SW480 (cell line): ENCODE measurements around the gene WASHC3.
"Not testable (repeated sequence)": the region's sequence is repeated elsewhere in the genome, so short reads cannot be mapped to it uniquely, and the experiment has no call there.

ENCODE experiments used
- DNase-seq: peaks from one replicate; pipeline ENCODE4 v3.0.0-alpha.2; 2016; ENCODE audit warnings: low spot score

WASHC3 gene

DNA sequence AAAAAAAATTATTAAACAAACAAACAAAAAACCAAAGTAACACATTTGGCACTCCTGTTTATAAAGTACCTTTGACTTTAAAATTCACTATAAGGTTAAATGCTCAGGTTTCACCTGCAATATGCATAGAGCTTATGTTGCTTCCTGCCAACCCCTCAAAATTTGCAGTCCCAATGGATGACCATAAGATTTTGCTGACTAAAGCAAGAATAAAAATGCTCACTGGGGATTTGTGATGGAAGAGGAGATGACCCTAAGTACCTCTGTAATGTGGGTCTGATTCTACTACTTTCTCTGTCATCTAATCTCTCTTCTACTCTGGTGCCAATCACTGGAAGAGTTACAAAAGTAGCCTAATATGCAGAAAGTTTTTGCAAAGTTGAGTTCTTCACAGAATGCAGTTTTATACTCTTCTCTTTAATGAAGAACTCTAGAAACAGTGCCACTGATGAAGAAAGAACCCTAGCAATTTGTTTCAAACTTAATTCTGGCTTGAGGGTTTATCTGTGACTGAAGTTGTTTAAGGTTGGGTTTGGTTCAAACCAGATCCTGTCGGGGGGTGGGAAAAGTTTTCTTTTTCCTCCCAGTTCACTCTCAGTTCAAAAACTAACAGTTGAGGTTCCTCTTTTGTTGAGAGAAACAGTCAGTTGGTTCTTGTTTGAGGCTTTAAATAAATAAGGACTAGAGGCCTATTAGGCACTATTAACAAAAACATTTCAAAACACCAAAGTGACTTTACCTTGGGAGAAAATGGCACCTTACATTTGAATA is 10.9 kb downstream of the WASHC3 start:
- DNase-seq: no peak

DNA sequence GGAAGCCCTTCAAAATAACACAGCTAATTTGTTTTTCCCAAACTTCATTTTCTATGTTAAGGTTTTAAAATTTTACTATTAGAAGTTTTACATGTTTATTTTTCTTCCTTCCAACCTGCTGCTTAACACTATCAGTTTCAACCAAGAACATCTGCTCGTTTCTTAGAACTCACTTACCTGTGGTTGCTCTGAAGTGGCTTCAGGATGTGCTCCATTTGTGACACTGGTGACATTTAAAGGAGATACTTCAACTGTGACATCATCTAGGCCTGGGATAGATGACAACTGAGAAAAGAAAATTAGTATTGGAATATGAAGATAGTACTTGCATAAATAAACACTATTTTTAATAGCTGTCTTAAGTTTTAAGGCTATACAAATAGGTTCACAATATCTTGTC is 17.9 kb downstream of the WASHC3 start:
- DNase-seq: no peak

DNA sequence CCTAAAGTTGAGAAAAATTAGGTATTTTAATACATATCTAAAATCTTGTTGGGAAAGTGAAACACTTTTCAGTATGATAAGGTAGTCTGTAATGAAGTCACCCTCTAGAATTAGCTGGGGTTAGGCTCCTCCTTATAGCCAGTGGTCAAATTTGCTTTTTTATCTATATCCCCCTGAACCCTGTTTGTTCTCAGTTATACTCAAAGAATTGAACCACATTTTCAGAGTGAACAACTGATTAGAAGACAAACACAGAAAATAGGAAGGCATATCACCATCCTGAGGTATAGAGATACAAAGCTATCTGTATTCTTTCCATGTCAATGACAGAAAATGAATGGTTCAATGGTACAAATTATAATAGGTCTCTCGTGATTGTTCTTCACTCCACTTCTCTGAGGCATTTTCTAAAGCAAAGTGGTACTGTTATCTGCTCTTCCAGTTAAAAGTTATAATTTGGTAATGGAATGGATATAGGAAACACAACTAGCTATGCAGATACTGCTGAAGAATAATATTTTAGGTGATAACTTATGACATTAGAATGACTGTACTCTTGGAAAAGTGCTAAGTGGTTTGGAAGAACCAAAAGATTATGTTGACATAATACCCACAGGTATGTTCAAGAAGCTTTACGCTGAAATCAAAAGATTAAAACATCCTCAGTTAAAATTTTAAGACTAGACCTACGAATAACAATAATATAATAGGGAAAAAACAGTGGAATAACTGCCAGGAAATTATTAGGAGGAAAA is 27.6 kb downstream of the WASHC3 start:
- DNase-seq: no peak

DNA sequence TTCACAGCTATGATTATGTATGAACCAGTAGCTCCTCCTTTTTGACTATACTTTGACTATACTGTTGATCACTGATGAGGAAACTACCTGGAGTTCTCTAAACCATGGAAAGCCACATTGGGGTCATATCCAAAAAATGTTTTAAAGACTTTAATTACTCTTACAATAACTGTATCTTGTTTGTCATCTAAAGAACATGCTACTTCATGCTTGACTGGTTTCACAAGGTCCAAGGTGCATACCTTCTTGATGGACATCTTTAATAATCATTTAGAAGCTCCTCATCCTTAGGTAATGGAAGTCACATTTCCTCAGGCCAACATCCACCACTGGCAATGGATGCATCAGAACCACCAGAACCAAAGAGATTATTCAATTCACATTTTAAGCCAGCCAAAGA is 29.9 kb downstream of the WASHC3 start:
- DNase-seq: no peak

DNA sequence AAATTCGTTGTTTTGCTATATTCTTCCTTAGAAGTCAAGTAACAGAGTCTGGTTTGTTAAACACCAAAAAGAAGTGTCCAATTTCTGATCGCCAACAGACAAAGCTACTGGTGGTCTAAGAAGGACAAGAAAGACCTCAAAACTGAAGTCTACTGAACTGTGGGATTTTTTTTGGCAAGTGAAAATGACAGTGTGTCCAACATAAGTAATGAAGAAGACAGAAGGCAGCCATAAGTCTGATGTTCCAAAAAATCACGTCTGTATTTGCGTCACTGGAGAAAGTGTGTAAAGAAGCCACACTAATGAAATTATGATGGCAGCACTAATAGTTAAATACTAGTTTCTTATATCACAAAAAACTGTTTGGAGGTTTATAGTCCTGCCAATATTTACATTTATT is 32.6 kb downstream of the WASHC3 start:
- DNase-seq: no peak

DNA sequence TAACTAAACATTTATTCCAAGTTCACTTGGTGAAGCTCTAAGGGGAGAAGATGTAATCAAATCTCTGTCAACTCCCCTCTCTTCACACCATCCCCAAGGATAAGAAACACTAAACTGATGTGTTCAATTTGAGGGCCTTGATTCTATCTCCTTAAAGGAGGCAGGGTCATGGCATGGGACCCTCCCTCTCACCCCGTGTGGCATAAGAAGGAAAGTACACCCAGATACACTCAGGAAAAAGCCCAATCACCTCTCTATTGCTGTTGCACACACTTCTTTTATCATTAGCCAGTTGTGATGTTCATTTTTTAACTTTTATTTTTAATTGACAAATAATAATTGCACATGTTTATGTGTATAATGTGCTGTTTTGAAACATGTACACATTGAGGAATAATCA is 35.1 kb downstream of the WASHC3 start:
- DNase-seq: no peak

DNA sequence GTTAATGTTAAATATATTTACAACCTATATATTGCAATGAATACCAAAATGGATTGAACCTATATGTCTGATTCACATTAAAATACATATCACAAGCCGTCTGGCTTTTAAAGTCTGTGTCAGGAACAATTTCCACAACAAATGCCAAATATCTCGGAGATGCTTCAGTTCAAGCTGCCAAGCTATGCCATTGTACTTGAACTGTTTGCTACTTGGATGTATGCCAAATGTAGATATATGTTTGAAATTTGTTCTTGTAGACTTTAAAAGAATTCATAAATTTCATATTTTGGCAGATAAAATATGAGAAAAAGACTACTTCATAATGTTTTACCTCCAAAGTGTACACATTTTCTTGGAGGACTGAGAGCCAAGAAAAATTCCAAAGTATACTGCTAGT is 37.0 kb downstream of the WASHC3 start:
- no peak for DNase-seq

DNA sequence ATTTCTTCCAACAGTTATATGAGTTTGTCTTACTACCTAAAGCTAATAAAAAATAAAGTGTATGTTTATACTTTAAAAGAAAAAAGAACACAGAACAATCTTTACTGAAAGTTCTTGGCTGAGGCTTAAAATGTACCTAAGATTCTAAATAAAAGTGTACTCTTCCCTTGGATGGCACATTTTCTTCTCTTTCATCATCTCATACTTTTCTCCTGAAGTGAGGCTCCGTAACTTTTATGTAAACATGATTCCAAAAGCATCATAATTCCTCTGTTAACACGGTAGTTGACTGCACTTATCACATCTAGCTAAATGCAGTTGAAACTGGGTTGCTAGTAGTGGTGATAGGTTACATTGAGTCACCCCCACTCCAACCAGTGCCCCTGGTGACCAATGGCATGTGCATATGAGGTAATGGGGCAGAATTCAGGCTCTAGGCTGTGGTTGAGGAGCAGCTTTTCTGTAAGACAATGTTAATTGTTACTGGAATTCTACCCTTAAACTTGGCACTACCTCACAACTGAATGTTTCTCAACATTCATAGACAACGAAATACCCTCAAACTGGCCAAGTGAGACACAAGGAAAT is 38.4 kb downstream of the WASHC3 start:
- DNase-seq: no peak

DNA sequence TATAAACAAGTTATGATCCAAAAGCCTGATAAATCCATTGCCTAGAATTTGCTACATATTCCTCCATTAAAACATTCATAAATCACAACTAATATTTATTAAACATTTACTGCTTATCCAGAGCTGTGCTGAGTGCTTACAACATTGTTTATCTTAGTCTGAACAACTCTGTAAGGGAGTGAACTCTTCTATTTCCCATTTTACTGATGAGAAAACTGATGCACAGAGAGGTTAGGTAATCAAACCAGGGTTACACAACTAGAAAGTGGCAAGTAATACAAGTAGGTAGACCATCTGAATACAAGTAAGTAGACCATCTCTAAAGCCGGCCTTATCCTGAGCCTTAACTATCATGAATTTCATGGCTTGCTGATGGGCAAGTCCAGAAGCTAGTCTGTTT is 39.5 kb downstream of the WASHC3 start:
- no peak for DNase-seq

DNA sequence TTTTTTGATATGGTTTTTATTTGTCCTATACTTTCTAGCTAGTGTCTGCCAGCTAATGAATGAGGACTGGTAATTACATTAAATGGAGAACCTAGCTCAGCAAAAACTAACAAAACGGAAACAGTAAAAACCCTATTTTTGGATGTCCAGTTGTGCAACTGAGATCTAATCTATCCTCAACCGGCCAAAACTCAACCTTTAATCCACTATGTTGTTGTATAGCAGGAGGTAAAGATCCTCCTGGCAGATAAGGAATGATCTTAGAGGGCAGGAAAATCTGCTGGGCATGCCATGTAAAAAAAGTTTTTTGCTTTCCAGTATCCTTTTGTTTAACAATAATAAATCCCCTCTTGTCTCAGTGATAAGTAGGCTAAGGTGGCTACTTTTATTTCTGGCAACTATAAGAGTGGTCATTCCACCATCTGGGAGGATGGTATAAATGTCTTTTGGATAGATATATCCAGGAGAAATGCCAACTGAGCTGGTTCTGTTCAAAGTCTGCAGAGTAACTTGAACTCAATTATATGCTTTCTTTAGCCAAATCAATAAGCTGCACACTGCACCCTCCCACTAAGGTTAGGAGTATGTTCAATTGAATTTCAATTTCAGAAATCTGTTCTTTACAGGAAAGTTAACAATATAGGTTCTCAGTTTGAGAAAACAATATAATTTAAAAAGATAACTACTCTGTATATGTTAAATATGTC is 40.1 kb downstream of the WASHC3 start:
- no peak for DNase-seq

DNA sequence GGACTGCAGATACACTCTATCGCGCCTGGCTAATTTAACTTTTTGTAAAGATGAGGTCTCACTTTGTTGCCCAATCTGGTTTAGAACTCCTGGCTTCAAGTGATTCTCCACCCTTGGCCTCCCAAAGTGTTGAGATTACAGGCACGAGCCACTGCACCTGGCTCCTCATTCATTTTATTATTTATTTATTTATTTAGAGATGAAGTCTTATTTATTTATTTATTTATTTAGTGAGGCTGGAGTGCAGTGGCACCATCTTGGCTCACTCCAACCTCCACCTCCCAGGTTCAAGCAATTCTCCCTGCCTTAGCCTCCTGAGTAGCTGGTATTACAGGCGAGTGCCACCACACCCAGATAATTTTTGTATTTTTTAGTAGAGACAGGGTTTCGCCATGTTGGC is 43.2 kb downstream of the WASHC3 start:
- DNase-seq: not testable (repeated sequence)

DNA sequence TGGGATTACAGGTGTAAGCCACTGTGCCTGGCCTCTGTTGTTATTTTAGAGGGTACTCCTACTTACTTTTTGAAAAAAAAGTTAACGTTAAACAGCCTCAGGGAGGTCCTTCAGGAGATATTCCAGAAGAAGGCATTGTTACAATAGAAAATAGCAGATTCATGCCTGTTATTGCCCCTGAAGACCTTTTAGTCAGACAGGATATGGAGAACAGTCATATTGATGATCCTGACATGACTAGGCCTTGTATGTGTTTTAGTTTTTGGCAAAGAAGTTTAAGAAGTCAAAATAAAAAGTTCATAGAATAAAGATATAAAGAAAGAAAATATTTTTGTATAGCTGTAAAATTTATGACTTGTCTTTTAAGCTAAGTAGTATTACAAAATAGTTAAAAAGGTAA is 45.3 kb downstream of the WASHC3 start:
- no peak for DNase-seq

DNA sequence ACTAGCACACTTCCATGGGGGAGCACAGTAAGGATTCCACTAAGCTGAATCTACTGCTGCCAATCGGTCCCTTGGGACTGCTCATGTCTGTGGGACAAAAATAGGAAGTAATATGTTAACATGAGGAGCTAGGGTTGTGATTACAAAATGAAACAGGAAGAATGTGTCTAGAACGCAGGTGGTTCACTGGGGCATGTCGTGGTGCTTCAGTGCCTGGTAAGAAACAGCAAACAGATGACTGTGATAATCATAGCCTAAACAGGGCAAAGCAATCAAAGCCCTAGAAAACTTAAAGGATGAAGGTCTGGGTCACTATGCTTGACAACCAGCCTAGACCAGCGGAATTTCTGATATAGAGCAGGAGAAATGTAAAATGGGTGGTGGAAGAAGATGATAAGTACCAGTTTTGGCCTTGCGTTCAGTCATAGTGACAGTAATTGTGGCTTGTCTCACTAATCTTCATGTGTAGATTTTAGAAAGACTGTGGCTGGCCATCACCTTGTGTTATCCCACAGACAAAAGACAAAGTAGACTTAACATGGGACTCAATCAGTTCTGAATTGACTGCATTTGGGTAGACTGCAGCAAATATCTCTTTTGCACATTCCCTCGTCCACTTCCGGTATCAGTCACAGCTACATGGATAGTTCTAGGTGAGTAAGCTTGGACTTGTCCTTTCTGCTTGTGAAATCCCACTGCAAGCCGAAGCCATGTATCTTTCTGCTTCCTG is 51.4 kb downstream of the WASHC3 start:
- DNase-seq: no peak

DNA sequence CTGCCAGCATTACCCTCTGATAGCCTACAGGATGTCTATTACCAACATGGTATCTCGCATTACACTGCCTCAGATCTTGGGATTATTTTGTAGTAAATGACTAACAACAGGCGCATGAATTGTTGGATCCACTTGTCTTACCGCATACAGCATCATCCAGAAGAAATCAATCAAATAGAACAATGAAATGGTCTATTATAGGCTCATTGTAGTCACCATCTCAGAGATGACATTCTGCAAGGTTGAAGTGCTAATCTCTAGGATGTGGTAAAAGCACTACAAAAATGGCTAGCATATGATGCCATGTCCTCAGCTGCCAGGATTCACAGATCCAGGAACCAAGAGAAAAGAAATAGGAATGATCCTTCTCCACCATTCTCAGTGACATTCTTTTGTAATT is 52.0 kb downstream of the WASHC3 start:
- DNase-seq: no peak

DNA sequence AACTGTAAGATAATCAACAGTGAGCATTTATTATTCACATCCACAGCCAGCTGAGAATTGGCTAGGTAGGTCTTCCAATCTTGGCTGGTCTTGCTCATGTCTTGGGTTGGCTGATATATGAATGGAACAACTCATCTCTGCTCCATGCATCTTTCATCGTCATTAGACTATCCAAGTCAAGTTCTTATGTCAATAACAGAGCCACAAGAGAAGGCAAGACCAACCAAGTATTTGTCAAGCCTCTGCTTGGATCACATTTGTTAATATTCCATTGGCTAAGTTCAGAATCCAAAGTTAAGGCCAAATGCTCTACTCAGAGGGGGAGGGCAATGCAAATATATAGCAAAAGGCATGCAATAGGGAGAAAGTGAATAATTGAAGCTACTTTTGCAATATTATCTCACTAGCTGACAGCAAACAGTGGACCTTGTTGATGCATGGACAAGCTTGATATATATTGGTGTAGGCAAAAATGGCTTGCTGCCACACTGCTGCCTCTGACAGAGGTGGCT is 53.1 kb downstream of the WASHC3 start:
- DNase-seq: no peak

DNA sequence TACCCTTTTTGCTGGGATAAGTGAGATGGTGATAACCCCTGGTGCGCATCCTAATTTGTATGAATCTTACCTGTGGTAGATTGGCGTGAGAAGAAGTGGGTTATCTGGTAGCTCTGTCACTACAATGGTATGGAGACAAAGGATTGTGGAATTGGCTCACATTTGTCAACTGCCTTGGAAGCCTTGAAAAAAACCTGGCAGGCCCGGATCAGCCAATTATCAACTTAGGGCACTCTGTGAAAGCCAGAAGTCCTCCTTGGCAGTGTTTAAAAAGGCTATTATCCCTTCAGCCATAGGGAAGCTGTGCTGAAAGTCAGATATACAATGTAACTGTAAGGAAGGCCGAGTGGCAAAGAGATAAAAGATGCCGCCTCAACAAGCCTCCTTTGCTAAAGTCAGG is 56.5 kb downstream of the WASHC3 start:
- no peak for DNase-seq

DNA sequence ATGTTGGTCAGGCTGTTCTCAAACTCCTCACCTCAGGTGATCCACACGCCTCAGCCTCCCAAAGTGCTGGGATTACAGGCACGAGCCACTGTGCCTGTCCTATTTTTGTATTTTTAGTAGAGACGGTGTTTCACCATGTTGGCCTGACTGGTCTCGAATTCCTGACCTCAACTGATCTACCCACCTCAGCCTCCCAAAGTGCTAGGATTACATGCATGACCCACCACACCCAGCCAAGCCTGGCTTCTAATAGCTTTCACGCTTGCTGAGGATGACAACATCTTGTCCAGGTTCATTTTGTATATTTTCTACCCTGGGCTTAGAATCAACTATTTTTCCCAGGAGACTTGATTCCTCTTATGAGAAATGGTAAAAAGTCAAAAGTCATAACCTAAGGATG is 64.7 kb downstream of the WASHC3 start:
- DNase-seq: no peak

DNA sequence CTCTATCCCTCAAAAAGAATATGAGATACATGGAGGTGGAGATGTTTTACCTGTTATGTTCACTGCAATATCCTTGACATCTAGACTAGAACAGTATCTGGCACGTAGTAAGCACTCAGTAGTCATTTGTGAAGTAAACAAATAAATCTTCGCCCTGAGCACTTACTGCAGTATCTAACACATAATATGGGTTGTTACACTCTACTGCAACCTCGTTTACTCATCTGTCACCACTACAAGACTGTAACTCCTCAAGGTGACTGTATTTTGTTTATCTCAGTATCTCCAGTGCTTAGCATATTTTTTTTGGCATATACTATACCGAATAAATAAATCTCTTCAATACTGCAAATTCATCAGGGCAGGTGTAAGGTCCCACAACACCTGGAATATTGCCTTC is 66.1 kb downstream of the WASHC3 start:
- no peak for DNase-seq

DNA sequence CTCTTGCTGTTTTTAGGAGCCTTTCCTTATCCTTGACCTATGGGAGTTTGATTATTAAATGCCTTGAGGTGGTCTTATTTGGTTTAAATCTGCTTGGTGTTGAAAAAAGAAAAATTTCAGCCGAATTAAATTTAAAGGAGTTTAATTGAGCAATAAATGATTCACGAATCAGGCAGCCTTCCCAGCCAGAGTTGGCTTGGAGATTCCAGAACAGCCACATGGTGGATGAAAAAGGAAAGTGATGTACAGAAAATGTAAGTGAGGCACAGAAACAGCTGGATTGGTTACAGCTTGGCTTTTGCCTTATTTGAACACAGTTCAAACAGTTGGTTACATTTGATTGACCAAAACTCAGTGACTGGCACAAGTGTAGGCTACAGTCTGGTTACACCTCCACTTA is 69.7 kb downstream of the WASHC3 start:
- DNase-seq: no peak

DNA sequence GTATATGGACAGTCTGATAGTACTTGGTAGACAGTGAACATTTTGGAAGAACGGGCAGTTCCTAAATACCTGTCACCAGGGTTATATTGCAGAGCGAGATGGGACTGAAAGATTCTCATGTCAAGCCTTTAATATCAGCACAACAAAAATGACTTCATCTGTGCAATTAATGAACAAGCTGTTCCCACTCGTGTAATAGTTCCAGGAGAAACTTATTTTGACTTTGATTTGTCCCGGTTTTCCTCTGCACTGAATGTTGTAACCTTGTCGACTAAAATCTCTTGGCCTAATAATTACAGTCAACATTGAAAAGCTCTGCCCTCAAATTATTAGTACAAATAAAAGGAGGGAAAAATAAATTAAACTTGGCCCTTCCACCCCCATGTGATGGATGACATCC is 79.5 kb downstream of the WASHC3 start:
- no peak for DNase-seq

DNA sequence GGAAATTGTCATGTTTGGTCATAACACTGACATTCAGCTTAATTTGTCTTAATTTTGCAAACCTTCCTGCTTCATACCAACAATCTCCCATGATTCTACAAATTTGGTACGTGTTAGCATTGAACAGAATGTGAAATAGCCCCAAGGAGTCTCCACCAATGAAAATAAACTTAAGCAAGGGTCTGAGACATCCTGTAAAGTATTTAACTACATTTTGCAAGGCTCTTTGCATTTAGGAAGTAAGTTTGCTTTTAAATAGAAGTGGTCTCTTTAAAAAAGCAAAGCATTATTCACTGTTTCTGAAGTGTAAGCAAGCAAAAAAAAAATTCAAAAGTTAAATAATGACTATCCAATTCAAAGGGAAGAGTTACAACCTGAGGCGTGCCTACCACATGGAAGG is 79.9 kb downstream of the WASHC3 start:
- DNase-seq: no peak

DNA sequence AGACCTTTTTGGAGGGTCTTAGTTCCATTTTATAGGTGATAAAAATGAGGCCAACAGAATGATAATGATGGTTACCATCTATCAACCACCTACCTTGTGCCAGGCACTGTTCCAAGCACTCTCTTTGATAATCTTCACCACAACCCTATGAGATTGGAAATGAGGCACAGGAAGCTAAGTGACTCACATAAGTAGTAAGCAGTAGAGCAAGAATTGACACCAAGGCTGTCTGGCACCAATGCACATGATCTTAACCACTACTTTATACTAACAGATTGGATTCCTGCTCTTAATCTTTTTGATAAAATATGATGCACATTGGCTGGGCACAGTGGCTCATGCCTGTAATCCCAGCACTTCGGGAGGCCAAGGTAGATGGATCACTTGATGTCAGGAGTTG is 93.0 kb downstream of the WASHC3 start:
- DNase-seq: no peak
